Lung microvascular endothelial cell (primary cell): Measurements from ENCODE around the gene FSCN2. TPM values are rescaled to one million over a fixed set of nuclear protein-coding genes. Genes with fewer than 3 reads are reported as not detected.

Experiments used
- DNase-seq, 2 donors: peaks; one replicate each; pipeline versions ENCODE4 v3.0.0 to v3.0.0-alpha.2; 2010; ENCODE audit warnings: low read depth in 2 of 2
- total RNA-seq: library from RNA; depleted of rRNA; stranded (reverse); fragments of >200 nt; gene quantifications from 2 replicates; pipeline ENCODE4 v1.2.1, GENCODE V29; 2014

Gene FSCN2
- total RNA-seq, 1 donor from 2014 or later = 0.20 TPM

GRCh38 chr17:81512562-81513371 lies 15.4 kb upstream of the FSCN2 start, which contains the start of gene ACTG1:
TSS of gene ACTG1 (minus strand) at chr17:81512799. CDS start at chr17:81512354, 445 bp downstream.
- DNase-seq = peak; percentile 94 to 96

GRCh38 chr17:81513372-81513752 lies 14.8 kb upstream of the FSCN2 start:
- peak; percentile 62 to 71 for DNase-seq

- DNase-seq = peak; percentile 76 to 82
Measured at GRCh38 chr17:81513753-81514488, 14.3 kb upstream of the FSCN2 start.

- no peak for DNase-seq
Measured at GRCh38 chr17:81514489-81514738, 13.8 kb upstream of the FSCN2 start.

GRCh38 chr17:81514739-81515529 lies 13.2 kb upstream of the FSCN2 start:
- peak; percentile 79 to 82 for DNase-seq

- DNase-seq = no peak
Measured at GRCh38 chr17:81515530-81516041, 12.6 kb upstream of the FSCN2 start.

GRCh38 chr17:81516439-81516838 lies 11.7 kb upstream of the FSCN2 start:
- DNase-seq = no peak

- no peak for DNase-seq
Measured at GRCh38 chr17:81517009-81517338, 11.2 kb upstream of the FSCN2 start.

GRCh38 chr17:81517339-81518112 lies 10.7 kb upstream of the FSCN2 start:
- DNase-seq = no peak

GRCh38 chr17:81518113-81518784 lies 9.9 kb upstream of the FSCN2 start:
- no peak for DNase-seq

- no peak for DNase-seq
Measured at GRCh38 chr17:81518785-81519283, 9.3 kb upstream of the FSCN2 start.

GRCh38 chr17:81519284-81520020 lies 8.7 kb upstream of the FSCN2 start:
- DNase-seq = peak in 1 of 2 donors; percentile 46

- DNase-seq = no peak
Measured at GRCh38 chr17:81520021-81520901, 7.9 kb upstream of the FSCN2 start.

GRCh38 chr17:81522491-81523401 lies 5.4 kb upstream of the FSCN2 start:
- peak in 1 of 2 donors; percentile 62 for DNase-seq

- peak in 1 of 2 donors; percentile 15 for DNase-seq
Measured at GRCh38 chr17:81523402-81524038, 4.7 kb upstream of the FSCN2 start.

- DNase-seq = no peak
Measured at GRCh38 chr17:81524039-81524864, 3.9 kb upstream of the FSCN2 start.

GRCh38 chr17:81524865-81525159 lies 3.4 kb upstream of the FSCN2 start:
- DNase-seq = no peak
